Caco-2 (cell line): ENCODE results near the gene SUV39H1. TPM values are rescaled to one million over a fixed set of nuclear protein-coding genes. Genes with fewer than 3 reads are reported as not detected.

Experiments
- BruUV-seq: library from RNA; stranded (reverse); fragments of 400-500 nt; replicated peaks from 2 replicates; lab custom pipeline; 2021; lab: Mats Ljungman, UMichigan
- CTCF ChIA-PET: fragments of 300-600 bp; sonication (Branson Sonifier 250); formaldehyde crosslinking; loops from one replicate; lab custom pipeline; 2022; ENCODE audit warnings: antibody characterized with exemption; lab: Charles Lee
- POLR2A ChIA-PET: fragments of 300-600 bp; sonication (Branson Sonifier 250); formaldehyde crosslinking; loops from one replicate; lab custom pipeline; 2022; ENCODE audit warnings: antibody characterized with exemption; lab: Charles Lee
- DNase-seq, 2 experiments: peaks; one replicate each; pipeline versions ENCODE4 v3.0.0 to v3.0.0-alpha.2; 2020 to 2022
- H3K27me3 ChIP-seq: replicated peaks from 2 replicates; pipeline ENCODE4 v1.6.0; 2011; ENCODE audit warnings: low read length; ENCODE audit not compliant: control insufficient read depth, insufficient read depth
- H3K36me3 ChIP-seq: 2 replicates; pipeline ENCODE4 v1.5.1; 2011; ENCODE audit warnings: low read length; ENCODE audit not compliant: control insufficient read depth, insufficient read depth
- H3K4me1 ChIP-seq: fragments of 250-450 bp; sonication (Bioruptor Pico); 2 replicates; pipeline ENCODE4 v1.5.1; 2020; ENCODE audit warnings: mild to moderate bottlenecking
- H3K4me3 ChIP-seq: 2 replicates; pipeline ENCODE4 v1.5.1; 2011; ENCODE audit warnings: low read depth, mild to moderate bottlenecking, control low read depth, low read length
- H3K9me3 ChIP-seq: fragments of 250-450 bp; sonication (Bioruptor Pico); 2 replicates; pipeline ENCODE4 v1.5.1; 2020; ENCODE audit warnings: mild to moderate bottlenecking, moderate library complexity
- H3K27ac Mint-ChIP-seq: one replicate; pipeline ENCODE4 v1.8.0; 2022; ENCODE audit warnings: mixed read lengths; ENCODE audit not compliant: unreplicated experiment
- H3K27me3 Mint-ChIP-seq: one replicate; pipeline ENCODE4 v1.8.0; 2022; ENCODE audit warnings: mixed read lengths; ENCODE audit not compliant: insufficient read depth, unreplicated experiment
- H3K36me3 Mint-ChIP-seq: one replicate; pipeline ENCODE4 v1.8.0; 2022; ENCODE audit warnings: mild to moderate bottlenecking, mixed read lengths; ENCODE audit not compliant: insufficient read depth, unreplicated experiment
- H3K4me1 Mint-ChIP-seq: one replicate; pipeline ENCODE4 v1.8.0; 2022; ENCODE audit warnings: low read depth, mixed read lengths; ENCODE audit not compliant: unreplicated experiment
- H3K4me3 Mint-ChIP-seq: one replicate; pipeline ENCODE4 v1.8.0; 2022; ENCODE audit warnings: mild to moderate bottlenecking, moderate library complexity, mixed read lengths; ENCODE audit not compliant: unreplicated experiment
- H3K9me3 Mint-ChIP-seq: one replicate; pipeline ENCODE4 v1.8.0; 2022; ENCODE audit warnings: mixed read lengths; ENCODE audit not compliant: unreplicated experiment
- intact Hi-C: fragments of 100-400 bp; cut with micrococcal nuclease; formaldehyde crosslinking; loops from one replicate; pipeline ENCODE4 v1.10.0; 2022; ENCODE audit not compliant: unreplicated experiment
- total RNA-seq: library from RNA; stranded (reverse); gene quantifications from 2 replicates; pipeline ENCODE4 v1.2.3, GENCODE V29; 2022
- TF ChIP-seq, protein P1 (sequence below), 2 experiments: fragments of 200-600 bp in 1 of 2; IDR thresholded peaks; 1 replicate in 1 of 2; 2 replicates in 1 of 2; pipeline versions ENCODE4 v1.5.1 to v1.8.0; 2011 to 2022; ENCODE audit warnings: antibody characterized with exemption in 1 of 2, control low read depth in 1 of 2, inconsistent platforms in 1 of 2, low read depth in 1 of 2, low read length in 1 of 2, mild to moderate bottlenecking in 1 of 2, moderate library complexity in 1 of 2; ENCODE audit not compliant: insufficient read depth in 1 of 2, severe bottlenecking in 1 of 2, unreplicated experiment in 1 of 2

SUV39H1 gene
- total RNA-seq, 1 experiment from 2014 or later = 15.8 TPM

DNA sequence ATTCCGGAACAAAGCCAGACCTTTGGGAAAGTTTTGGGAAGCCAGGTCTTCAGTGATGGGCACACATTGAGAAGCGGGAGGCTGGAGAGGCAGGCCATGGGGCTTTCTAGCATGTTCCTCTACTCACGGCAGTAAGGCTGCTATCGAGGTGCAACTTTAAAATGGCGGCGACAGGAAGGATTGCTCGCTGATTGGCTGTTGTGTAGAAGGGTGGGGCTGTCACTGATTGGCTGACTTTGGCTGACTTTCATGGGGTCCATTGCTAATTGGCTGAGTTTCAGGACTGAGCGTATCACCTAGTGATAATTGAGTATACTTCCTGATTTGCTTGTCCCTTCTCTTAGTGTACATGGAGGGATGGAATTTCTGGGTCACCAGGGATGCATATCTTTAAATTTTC is 45.3 kb downstream of the SUV39H1 start:
- Histone ChIP-seq H3K36me3 (no peaks in the 10 kb centered on the region), H3K4me1 (no peaks in the 10 kb centered on the region; the same call in 1 of the 2 replicates), H3K9me3 (no peaks in the 10 kb centered on the region), H3K4me3 (no peak overlapping the region), H3K27me3 (no peaks in the 10 kb centered on the region)
- Mint-ChIP-seq H3K9me3 (no peaks in the 10 kb centered on the region), H3K4me3 (no peak overlapping the region), H3K4me1 (no peaks in the 10 kb centered on the region), H3K36me3 (peaks cover 7% of the 10 kb centered on the region), H3K27ac (no peak overlapping the region), H3K27me3 (no peaks in the 10 kb centered on the region)
- DNase-seq = no peak
- BruUV-seq = no TSS peak
- TF ChIP-seq, protein P1, sequence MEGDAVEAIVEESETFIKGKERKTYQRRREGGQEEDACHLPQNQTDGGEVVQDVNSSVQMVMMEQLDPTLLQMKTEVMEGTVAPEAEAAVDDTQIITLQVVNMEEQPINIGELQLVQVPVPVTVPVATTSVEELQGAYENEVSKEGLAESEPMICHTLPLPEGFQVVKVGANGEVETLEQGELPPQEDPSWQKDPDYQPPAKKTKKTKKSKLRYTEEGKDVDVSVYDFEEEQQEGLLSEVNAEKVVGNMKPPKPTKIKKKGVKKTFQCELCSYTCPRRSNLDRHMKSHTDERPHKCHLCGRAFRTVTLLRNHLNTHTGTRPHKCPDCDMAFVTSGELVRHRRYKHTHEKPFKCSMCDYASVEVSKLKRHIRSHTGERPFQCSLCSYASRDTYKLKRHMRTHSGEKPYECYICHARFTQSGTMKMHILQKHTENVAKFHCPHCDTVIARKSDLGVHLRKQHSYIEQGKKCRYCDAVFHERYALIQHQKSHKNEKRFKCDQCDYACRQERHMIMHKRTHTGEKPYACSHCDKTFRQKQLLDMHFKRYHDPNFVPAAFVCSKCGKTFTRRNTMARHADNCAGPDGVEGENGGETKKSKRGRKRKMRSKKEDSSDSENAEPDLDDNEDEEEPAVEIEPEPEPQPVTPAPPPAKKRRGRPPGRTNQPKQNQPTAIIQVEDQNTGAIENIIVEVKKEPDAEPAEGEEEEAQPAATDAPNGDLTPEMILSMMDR (IDR thresholded peaks at IDR 0.05; ENCODE audit: insufficient read depth in 1 of 2, low read depth in 1 of 2, low read length in 1 of 2, severe bottlenecking in 1 of 2, unreplicated experiment in 1 of 2) = no peak
- intact Hi-C loops = no loop called here
- ChIA-PET POLR2A (no interaction called here), CTCF (no interaction called here)

DNA sequence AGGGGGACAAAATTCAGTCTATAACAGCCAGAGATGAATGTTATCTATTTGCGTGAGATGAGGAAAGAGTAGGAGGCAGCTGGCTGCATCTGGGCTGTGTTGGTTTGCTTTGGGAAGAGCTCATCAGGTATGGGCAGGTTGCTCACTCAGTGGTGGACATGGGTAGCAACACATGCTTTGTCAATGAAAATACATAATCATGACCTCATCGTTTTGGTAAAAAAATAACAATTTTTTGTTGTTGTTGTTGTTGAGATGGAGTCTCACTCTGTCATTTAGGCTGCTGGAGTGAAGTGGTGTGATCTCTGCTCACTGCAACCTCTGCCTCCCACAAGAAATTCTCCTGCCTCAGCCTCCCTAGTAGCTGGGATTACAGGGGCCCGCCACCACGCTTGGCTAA is 48.7 kb downstream of the SUV39H1 start:
- no peaks in the 10 kb centered on the region for H3K36me3 ChIP-seq
- no peaks in the 10 kb centered on the region for H3K4me1 Mint-ChIP-seq
- intact Hi-C loops = no loop called here
- H3K27ac Mint-ChIP-seq = no peak overlapping the region
- no peaks in the 10 kb centered on the region for H3K36me3 Mint-ChIP-seq
- POLR2A ChIA-PET = no interaction called here
- no peaks in the 10 kb centered on the region for H3K4me1 ChIP-seq
- no peak overlapping the region for H3K4me3 Mint-ChIP-seq
- no peaks in the 10 kb centered on the region for H3K27me3 ChIP-seq
- no peaks in the 10 kb centered on the region for H3K9me3 ChIP-seq
- TF ChIP-seq, protein P1 (IDR thresholded peaks at IDR 0.05; ENCODE audit: insufficient read depth in 1 of 2, low read depth in 1 of 2, low read length in 1 of 2, severe bottlenecking in 1 of 2, unreplicated experiment in 1 of 2) = no peak
- BruUV-seq = no TSS peak
- DNase-seq = no peak
- CTCF ChIA-PET = no interaction called here
- H3K9me3 Mint-ChIP-seq = no peaks in the 10 kb centered on the region
- H3K27me3 Mint-ChIP-seq = no peaks in the 10 kb centered on the region
- no peak overlapping the region for H3K4me3 ChIP-seq

DNA sequence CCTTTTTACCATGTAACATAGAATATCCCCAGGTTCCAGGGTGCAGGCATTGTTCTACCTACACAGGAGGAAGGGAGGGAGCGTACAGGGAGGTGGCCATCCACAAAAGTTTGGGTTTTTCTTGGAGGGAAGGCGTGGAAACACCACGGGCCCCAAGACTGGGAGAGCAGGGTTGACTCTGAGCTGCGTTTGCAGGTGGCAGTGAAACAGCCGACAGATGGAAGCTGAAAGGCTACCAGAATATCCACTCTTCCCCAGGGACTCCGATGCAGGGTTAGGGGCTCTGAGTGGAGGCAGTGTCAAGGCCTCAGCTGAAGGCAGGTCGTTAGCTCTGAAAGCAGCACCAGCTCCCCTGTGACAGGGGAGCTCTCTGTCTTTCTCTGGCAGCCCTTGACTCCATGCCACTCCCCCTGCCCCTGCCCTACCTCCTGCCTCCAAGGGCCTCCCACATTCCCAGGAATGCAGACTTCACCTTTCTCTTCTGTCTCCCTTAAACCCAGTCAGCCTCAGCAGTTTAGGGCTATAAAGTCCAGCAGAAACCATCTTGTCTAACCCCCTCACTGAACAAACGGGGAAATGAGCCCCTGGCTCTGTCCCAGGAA is 51.0 kb downstream of the SUV39H1 start:
- no TSS peak for BruUV-seq
- intact Hi-C loops = no loop called here
- Histone ChIP-seq H3K27me3 (no peaks in the 10 kb centered on the region), H3K9me3 (no peaks in the 10 kb centered on the region), H3K4me1 (no peaks in the 10 kb centered on the region; the same call in 1 of the 2 replicates), H3K36me3 (no peaks in the 10 kb centered on the region), H3K4me3 (no peak overlapping the region)
- H3K36me3 Mint-ChIP-seq = no peaks in the 10 kb centered on the region
- H3K4me3 Mint-ChIP-seq = no peak overlapping the region
- no peak for DNase-seq
- ChIA-PET CTCF (interaction anchor here (0.7 kb wide), 1 partner anchor 179 kb away, joined by 4 read pairs; no protein-coding TSS in a partner anchor), POLR2A (interaction anchor here (1.1 kb wide), 1 partner anchor 11 kb away, joined by 3 read pairs; no protein-coding TSS in a partner anchor)
- H3K4me1 Mint-ChIP-seq = no peaks in the 10 kb centered on the region
- H3K9me3 Mint-ChIP-seq = no peaks in the 10 kb centered on the region
- no peaks in the 10 kb centered on the region for H3K27me3 Mint-ChIP-seq
- H3K27ac Mint-ChIP-seq = no peak overlapping the region
- TF ChIP-seq, protein P1 (IDR thresholded peaks at IDR 0.05; ENCODE audit: insufficient read depth in 1 of 2, low read depth in 1 of 2, low read length in 1 of 2, severe bottlenecking in 1 of 2, unreplicated experiment in 1 of 2) = no peak
